ENCODE measurements around the gene CMBL. TPM values are rescaled to one million over a fixed set of nuclear protein-coding genes. Genes with fewer than 3 reads are reported as not detected.
"Not testable (repeated sequence)": the region's sequence is repeated elsewhere in the genome, so short reads cannot be mapped to it uniquely, and the experiment has no call there.

The CMBL gene
- total RNA-seq, 2 experiments from 2014 or later = 1.2 to 1.4 TPM

GRCh38 chr5:10348258-10348657 lies 40.6 kb upstream of the CMBL start:
- POLR2A ChIA-PET = no interaction called here
- intact Hi-C loops (cut with micrococcal nuclease) = no loop called here

GRCh38 chr5:10344461-10345106 lies 36.9 kb upstream of the CMBL start:
- CTCF ChIA-PET = interaction anchor here (0.6 kb wide), 1 partner anchor 82 kb away, joined by 3 read pairs; no protein-coding TSS in a partner anchor
- ATAC-seq = peak; percentile 37

More at GRCh38 chr5:10348258-10348657, 40.6 kb upstream of the CMBL start:
- CTCF ChIA-PET = no interaction called here
- ATAC-seq (no peak), DNase-seq (no peak)
- Mint-ChIP-seq H3K27me3 (no peaks in the 10 kb centered on the region), H3K9me3 (no peaks in the 10 kb centered on the region), H3K4me3 (no peak overlapping the region), H3K36me3 (ENCODE audit: low read depth) (no peaks in the 10 kb centered on the region), H3K4me1 (ENCODE audit: low read depth) (peaks cover 13% of the 10 kb centered on the region), H3K27ac (no peak overlapping the region)
- no peak for TF ChIP-seq CTCF (IDR thresholded peaks at IDR 0.05)

GRCh38 chr5:10343486-10343885 lies 35.8 kb upstream of the CMBL start:
- intact Hi-C loops (cut with micrococcal nuclease) = no loop called here
- no peak for ATAC-seq
- Mint-ChIP-seq H3K27me3 (no peaks in the 10 kb centered on the region), H3K9me3 (no peaks in the 10 kb centered on the region), H3K4me3 (no peak overlapping the region), H3K27ac (no peak overlapping the region), H3K36me3 (ENCODE audit: low read depth) (no peaks in the 10 kb centered on the region), H3K4me1 (ENCODE audit: low read depth) (no peaks in the 10 kb centered on the region)
- TF ChIP-seq CTCF (IDR thresholded peaks at IDR 0.05) = no peak
- no peak for DNase-seq
- ChIA-PET CTCF (interaction anchor here (1.3 kb wide), 1 partner anchor 59 kb away, joined by 4 read pairs; no protein-coding TSS in a partner anchor), POLR2A (interaction anchor here (1.2 kb wide), 1 partner anchor 10 kb away, joined by 4 read pairs; the partner anchor contains the start of gene MARCHF6)

More at GRCh38 chr5:10344461-10345106, 36.9 kb upstream of the CMBL start:
- intact Hi-C loops (cut with micrococcal nuclease); H3K27me3 Mint-ChIP-seq; H3K4me3 Mint-ChIP-seq; H3K36me3 Mint-ChIP-seq (ENCODE audit: low read depth); H3K9me3 Mint-ChIP-seq; H3K4me1 Mint-ChIP-seq (ENCODE audit: low read depth); H3K27ac Mint-ChIP-seq; POLR2A ChIA-PET: not testable (repeated sequence)
- DNase-seq = peak; percentile 24

- no peak overlapping the region for H3K4me3 Mint-ChIP-seq
- DNase-seq (no peak), ATAC-seq (no peak)
- no peaks in the 10 kb centered on the region for H3K36me3 Mint-ChIP-seq (ENCODE audit: low read depth)
- TF ChIP-seq CTCF (IDR thresholded peaks at IDR 0.05) = no peak
- no peaks in the 10 kb centered on the region for H3K4me1 Mint-ChIP-seq (ENCODE audit: low read depth)
- intact Hi-C loops (cut with micrococcal nuclease) = no loop called here
- no peak overlapping the region for H3K27ac Mint-ChIP-seq
- POLR2A ChIA-PET = interaction anchor here (1.6 kb wide), 1 partner anchor 13 kb away, joined by 4 read pairs; the partner anchor contains the start of gene MARCHF6
- peaks cover 2% of the 10 kb centered on the region for H3K27me3 Mint-ChIP-seq
- CTCF ChIA-PET = no interaction called here
- no peaks in the 10 kb centered on the region for H3K9me3 Mint-ChIP-seq
Observed at GRCh38 chr5:10339958-10340357, 32.3 kb upstream of the CMBL start.

- H3K4me1 Mint-ChIP-seq (ENCODE audit: low read depth) = no peaks in the 10 kb centered on the region
- no peaks in the 10 kb centered on the region for H3K36me3 Mint-ChIP-seq (ENCODE audit: low read depth)
- H3K27me3 Mint-ChIP-seq = peaks cover 10% of the 10 kb centered on the region
- H3K27ac Mint-ChIP-seq = no peak overlapping the region
- CTCF ChIA-PET = no interaction called here
- no peak overlapping the region for H3K4me3 Mint-ChIP-seq
- POLR2A ChIA-PET = interaction anchor here (0.6 to 2.0 kb wide), 2 partner anchors 14 to 32 kb away, joined by 3 to 6 read pairs; partner anchors contain the start of genes CMBL and MARCHF6
- no peaks in the 10 kb centered on the region for H3K9me3 Mint-ChIP-seq
- DNase-seq (no peak), ATAC-seq (no peak)
- TF ChIP-seq CTCF (IDR thresholded peaks at IDR 0.05) = no peak
- intact Hi-C loops (cut with micrococcal nuclease) = no loop called here
Observed at GRCh38 chr5:10339058-10339811, 31.5 kb upstream of the CMBL start.

Measured in activated CD8-positive, alpha-beta T cell treated with anti-CD3 and anti-CD28 coated beads for 36 hours (primary cell).